Measurements from ENCODE around the gene PTPRN2. TPM values are rescaled to one million over a fixed set of nuclear protein-coding genes. Genes with fewer than 3 reads are reported as not detected.

PTPRN2 gene
- total and polyA plus RNA-seq, 2 of the 8 experiments (the other 6 are each of a cell fraction or from before 2014, with no cell fraction given), result 2.6 to 4.5 TPM

- no peak overlapping the region for H2BK12ac ChIP-seq (ENCODE audit: low read depth, low read length)
- no peak overlapping the region for H4K91ac ChIP-seq (replicated peaks; ENCODE audit: insufficient read length, low read length)
- no peak overlapping the region for H3K4me2 ChIP-seq (ENCODE audit: insufficient read depth in 1 of 2, low read depth in 2 of 2, low read length in 2 of 2)
- H2AK5ac ChIP-seq (ENCODE audit: low read depth, low read length), result no peak overlapping the region
- POLR2A ChIA-PET (ENCODE audit: partially characterized antibody), result interaction anchor here (0.6 kb wide), 1 partner anchor 84 kb away, joined by 3 read pairs; no protein-coding TSS in a partner anchor
- peaks cover 0 to 4% (median 1%) of the 10 kb centered on the region in 4 experiments; a peak in 4 of 7 replicates for H3K27me3 ChIP-seq (replicated peaks in 1 of 4; ENCODE audit: control insufficient read depth in 3 of 4, extremely low read depth in 1 of 4, insufficient read depth in 3 of 4, low read length in 3 of 4)
- H3K27ac ChIP-seq (ENCODE audit: low read depth, low read length), result no peak overlapping the region
- H3K79me1 ChIP-seq (ENCODE audit: low read depth, low read length), result no peaks in the 10 kb centered on the region
- H3K9me3 ChIP-seq (ENCODE audit: insufficient read depth in 2 of 2, low read depth in 1 of 2, low read length in 1 of 2), result no peaks in the 10 kb centered on the region
- peaks cover 0 to 9% (median 4%) of the 10 kb centered on the region in 4 experiments; a peak in 3 of 7 replicates for H3K4me1 ChIP-seq (replicated peaks in 1 of 4; ENCODE audit: control insufficient read depth in 3 of 4, insufficient read depth in 4 of 4, low read length in 3 of 4)
- no peaks in the 10 kb centered on the region; the same call in 1 of the 2 replicates for H3K23me2 ChIP-seq (ENCODE audit: low read depth, low read length)
- no peak overlapping the region for H2BK5ac ChIP-seq (ENCODE audit: low read depth, low read length)
- no peak overlapping the region for H3K18ac ChIP-seq (ENCODE audit: extremely low read depth, low read length)
- DNase-seq (ENCODE audit: low read depth in 1 of 2, low spot score in 2 of 2), result no peak
- H3K4ac ChIP-seq (replicated peaks; ENCODE audit: insufficient read length, low read depth, low read length), result no peak overlapping the region
- H3K56ac ChIP-seq (replicated peaks; ENCODE audit: insufficient read length, low read depth, low read length), result no peak overlapping the region
- no peak for TF ChIP-seq SIN3A (conservative IDR thresholded peaks at IDR 0.05 in 1 of 2, IDR thresholded peaks at IDR 0.05 in 1 of 2; ENCODE audit: low read depth in 1 of 2, low read length in 2 of 2)
- no peak for TF ChIP-seq BRCA1 (IDR thresholded peaks at IDR 0.05; ENCODE audit: low read depth, low read length)
- no peak for TF ChIP-seq SAP30 (IDR thresholded peaks at IDR 0.05; ENCODE audit: insufficient read depth, insufficient replicate concordance, low read length)
- no peak for TF ChIP-seq NRF1 (IDR thresholded peaks at IDR 0.05; ENCODE audit: low read depth, low read length)
- no peak for TF ChIP-seq CHD2 (IDR thresholded peaks at IDR 0.05; ENCODE audit: low read length)
- no peak for TF ChIP-seq CBX5 (IDR thresholded peaks at IDR 0.05; ENCODE audit: low read depth, low read length)
- TF ChIP-seq SRF (IDR thresholded peaks at IDR 0.05; ENCODE audit: low read depth, low read length), result peak; percentile 81
- TF ChIP-seq, protein P1, sequence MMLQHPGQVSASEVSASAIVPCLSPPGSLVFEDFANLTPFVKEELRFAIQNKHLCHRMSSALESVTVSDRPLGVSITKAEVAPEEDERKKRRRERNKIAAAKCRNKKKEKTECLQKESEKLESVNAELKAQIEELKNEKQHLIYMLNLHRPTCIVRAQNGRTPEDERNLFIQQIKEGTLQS (IDR thresholded peaks at IDR 0.05; ENCODE audit: insufficient read depth, low read depth, low read length), result no peak
- TF ChIP-seq EZH2 (IDR thresholded peaks at IDR 0.05; ENCODE audit: low read depth, low read length, severe bottlenecking), result no peak
- peak in 1 of 3 experiments; percentile 6; a peak in 1 of 4 replicates for TF ChIP-seq CTCF (IDR thresholded peaks at IDR 0.05; ENCODE audit: control extremely low read depth in 1 of 3, insufficient read depth in 1 of 3, low read depth in 1 of 3, low read length in 3 of 3)
- H2BK20ac ChIP-seq (ENCODE audit: low read length), result no peak overlapping the region
- no peak overlapping the region for H2BK15ac ChIP-seq (ENCODE audit: low read length)
- no peak overlapping the region for H4K5ac ChIP-seq (ENCODE audit: insufficient read length, low read depth, low read length)
- CTCF ChIA-PET (ENCODE audit: partially characterized antibody), result interaction anchor here (1.1 kb wide), 1 partner anchor 98 kb away, joined by 3 read pairs; no protein-coding TSS in a partner anchor
- WGBS, 2 experiments (ENCODE audit: extremely low coverage in 1 of 2, insufficient coverage in 1 of 2, insufficient read length in 1 of 2, insufficient replicate concordance in 2 of 2, low coverage in 1 of 2, low lambda C conversion rate in 2 of 2, missing lambda C conversion rate in 1 of 2), result 90% methylated on average over 14 of the region's 14 CpGs; no CpG with 5 or more reads in 1 of the 2 experiments
- no peak overlapping the region for H3K9ac ChIP-seq (replicated peaks in 1 of 4; ENCODE audit: extremely low read depth in 1 of 4, low read depth in 3 of 4, low read length in 3 of 4)
- FAIRE-seq, result no peak
- no peak overlapping the region for H3K4me3 ChIP-seq (ENCODE audit: extremely low read depth in 1 of 4, insufficient read depth in 2 of 4, low read depth in 3 of 4, low read length in 4 of 4)
- no peak overlapping the region for H2AFZ ChIP-seq (ENCODE audit: low read length)
- H4K8ac ChIP-seq (ENCODE audit: extremely low read depth, insufficient read depth, low read length), result peak overlapping the region; percentile 9; the same call in 1 of the 2 replicates
- no peaks in the 10 kb centered on the region for H3K36me3 ChIP-seq (ENCODE audit: control insufficient read depth in 2 of 4, insufficient read depth in 4 of 4, low read length in 3 of 4)
- H2BK120ac ChIP-seq (replicated peaks; ENCODE audit: low read depth, low read length), result no peak overlapping the region
- H3K14ac ChIP-seq (ENCODE audit: insufficient read length), result no peak overlapping the region
- H3K23ac ChIP-seq (ENCODE audit: insufficient read length), result no peak overlapping the region
- no peaks in the 10 kb centered on the region for H4K20me1 ChIP-seq (replicated peaks in 1 of 2; ENCODE audit: control insufficient read depth in 1 of 2, insufficient read depth in 2 of 2, low read length in 2 of 2)
- H3K79me2 ChIP-seq (ENCODE audit: control insufficient read depth in 1 of 2, insufficient read depth in 2 of 2, low read length in 2 of 2), result no peaks in the 10 kb centered on the region
These were observed 1015.0 kb downstream of the PTPRN2 start for GRCh38 chr7:157572622-157573021.

All from H1 (cell line).